Thyroid gland (tissue), 4 donors: ENCODE data around the gene YBX3. TPM values are rescaled to one million over a fixed set of nuclear protein-coding genes. Genes with fewer than 3 reads are reported as not detected.
"Not testable (repeated sequence)": the region's sequence is repeated elsewhere in the genome, so short reads cannot be mapped to it uniquely, and the experiment has no call there.

ENCODE experiments used
- DNase-seq, 2 donors: peaks; one replicate each; pipeline ENCODE4 v3.0.0-alpha.2; 2019
- H3K27ac ChIP-seq, 3 donors: fragments of 200-600 bp; sonication (generic); 1 replicate in 2 of 3; 2 replicates in 1 of 3; pipeline ENCODE4 v1.5.1; 2016 to 2019; ENCODE audit warnings: mild to moderate bottlenecking in 1 of 3, moderate library complexity in 1 of 3
- H3K27me3 ChIP-seq: fragments of 200-600 bp; sonication (generic); one replicate; pipeline ENCODE4 v1.5.1; 2019
- H3K36me3 ChIP-seq, 2 donors: fragments of 200-600 bp; sonication (generic); one replicate each; pipeline ENCODE4 v1.5.1; 2016 to 2019
- H3K4me1 ChIP-seq, 2 donors: fragments of 200-600 bp; sonication (generic); one replicate each; pipeline ENCODE4 v1.5.1; 2017 to 2019
- H3K4me3 ChIP-seq, 3 donors: fragments of 200-600 bp; sonication (generic); replicated peaks in 1 of 3; 1 replicate in 2 of 3; 2 replicates in 1 of 3; pipeline ENCODE4 v1.5.1; 2016; ENCODE audit warnings: mild to moderate bottlenecking in 1 of 3
- H3K9me3 ChIP-seq: fragments of 200-600 bp; sonication (generic); one replicate; pipeline ENCODE4 v1.5.1; 2017
- POLR2A ChIP-seq, 2 donors: fragments of 450-650 bp; IDR thresholded peaks; one replicate each; pipeline ENCODE4 v1.6.1; 2017; ENCODE audit warnings: antibody characterized with exemption in 2 of 2, mild to moderate bottlenecking in 2 of 2, moderate library complexity in 1 of 2
- WGBS, 2 donors: methylation state at CpG; one replicate each; pipeline ENCODE4 v1.1.5; 2017; 5-methylcytosine and 5-hydroxymethylcytosine counted together
- intact Hi-C: fragments of 100-400 bp; cut with DNase I; formaldehyde crosslinking; loops from one replicate; pipeline ENCODE4 v1.15.1; 2023
- total RNA-seq, 4 donors: library from RNA; depleted of rRNA; stranded (reverse); fragments of >200 nt; gene quantifications; one replicate each; pipeline ENCODE4 v1.2.3, GENCODE V29; 2016
- TF ChIP-seq, protein P1 (sequence below), 6 experiments: fragments of 200-600 bp in 3 of 6; fragments of 450-650 bp in 3 of 6; sonication (generic) in 3 of 6; IDR thresholded peaks; one replicate each; pipeline ENCODE4 v1.5.1; 2016 to 2019; ENCODE audit warnings: antibody characterized with exemption in 6 of 6, mild to moderate bottlenecking in 2 of 6, inconsistent platforms in 1 of 6, moderate library complexity in 1 of 6

YBX3 gene
- total RNA-seq, 4 donors from 2014 or later, result 123 to 351 (median 233) TPM

DNA sequence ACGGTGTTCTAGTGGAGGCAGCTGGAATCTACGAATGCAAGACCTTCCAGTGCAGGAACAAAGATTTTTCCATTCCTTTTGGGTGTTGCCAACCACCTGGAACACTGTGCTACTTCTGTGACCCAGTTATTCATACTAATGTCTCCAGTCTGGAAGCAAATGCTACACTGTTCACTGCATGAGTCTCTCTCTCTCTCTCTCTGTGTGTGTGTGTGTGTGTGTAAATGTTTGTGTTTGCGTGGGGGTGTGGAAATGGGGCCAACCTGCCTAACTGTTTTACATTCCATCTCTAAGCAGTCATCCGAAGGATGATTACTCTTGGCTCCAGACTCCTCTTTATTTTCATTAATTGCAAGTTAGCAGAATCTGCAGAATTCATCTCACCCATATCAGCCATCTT lies 29.9 kb upstream of the YBX3 start:
- TF ChIP-seq, protein P1, sequence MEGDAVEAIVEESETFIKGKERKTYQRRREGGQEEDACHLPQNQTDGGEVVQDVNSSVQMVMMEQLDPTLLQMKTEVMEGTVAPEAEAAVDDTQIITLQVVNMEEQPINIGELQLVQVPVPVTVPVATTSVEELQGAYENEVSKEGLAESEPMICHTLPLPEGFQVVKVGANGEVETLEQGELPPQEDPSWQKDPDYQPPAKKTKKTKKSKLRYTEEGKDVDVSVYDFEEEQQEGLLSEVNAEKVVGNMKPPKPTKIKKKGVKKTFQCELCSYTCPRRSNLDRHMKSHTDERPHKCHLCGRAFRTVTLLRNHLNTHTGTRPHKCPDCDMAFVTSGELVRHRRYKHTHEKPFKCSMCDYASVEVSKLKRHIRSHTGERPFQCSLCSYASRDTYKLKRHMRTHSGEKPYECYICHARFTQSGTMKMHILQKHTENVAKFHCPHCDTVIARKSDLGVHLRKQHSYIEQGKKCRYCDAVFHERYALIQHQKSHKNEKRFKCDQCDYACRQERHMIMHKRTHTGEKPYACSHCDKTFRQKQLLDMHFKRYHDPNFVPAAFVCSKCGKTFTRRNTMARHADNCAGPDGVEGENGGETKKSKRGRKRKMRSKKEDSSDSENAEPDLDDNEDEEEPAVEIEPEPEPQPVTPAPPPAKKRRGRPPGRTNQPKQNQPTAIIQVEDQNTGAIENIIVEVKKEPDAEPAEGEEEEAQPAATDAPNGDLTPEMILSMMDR (IDR thresholded peaks at IDR 0.05), result no peak
- TF ChIP-seq POLR2A (IDR thresholded peaks at IDR 0.05), result no peak
- H3K4me1 ChIP-seq, result peaks cover 0 to 5% of the 10 kb centered on the region in 2 donors
- H3K36me3 ChIP-seq, result no peaks in the 10 kb centered on the region
- no peak overlapping the region for H3K4me3 ChIP-seq
- no peak overlapping the region for H3K27ac ChIP-seq
- intact Hi-C loops, result loop anchor here (10.0 kb wide), 1 partner anchor 138 kb away; the partner anchor contains the start of gene MAGOHB
- peak in 1 of 2 donors; percentile 43 for DNase-seq
- 42 to 52% methylated on average over 4 of the region's 4 CpGs for WGBS, 2 donors
- no peaks in the 10 kb centered on the region for H3K9me3 ChIP-seq
- no peaks in the 10 kb centered on the region for H3K27me3 ChIP-seq

- H3K27me3 ChIP-seq, result no peaks in the 10 kb centered on the region
- no peaks in the 10 kb centered on the region for H3K36me3 ChIP-seq
- intact Hi-C loops, result loop anchor here (10.0 kb wide), 1 partner anchor 136 kb away; the partner anchor contains the start of gene MAGOHB
- TF ChIP-seq, protein P1 (IDR thresholded peaks at IDR 0.05), result peak in 1 of 6 experiments; percentile 16
- TF ChIP-seq POLR2A (IDR thresholded peaks at IDR 0.05), result no peak
- WGBS, 2 donors, result 1% methylated on average over 4 of the region's 4 CpGs
- no peak overlapping the region for H3K4me3 ChIP-seq
- H3K4me1 ChIP-seq, result peaks cover 0 to 5% of the 10 kb centered on the region in 2 donors
- no peak for DNase-seq
- H3K27ac ChIP-seq, result no peak overlapping the region
- no peaks in the 10 kb centered on the region for H3K9me3 ChIP-seq
Measured at GRCh38 chr12:10750385-10750727, 27.2 kb upstream of the YBX3 start.

GRCh38 chr12:10749700-10750384 lies 26.7 kb upstream of the YBX3 start:
- WGBS, 2 donors, result 6 to 10% methylated on average over 17 of the region's 17 CpGs
- intact Hi-C loops, result loop anchor here (10.0 kb wide), 1 partner anchor 135 kb away; the partner anchor contains the start of gene MAGOHB
- peaks cover 0 to 5% of the 10 kb centered on the region in 2 donors for H3K4me1 ChIP-seq
- TF ChIP-seq, protein P1 (IDR thresholded peaks at IDR 0.05), result peak; percentile 64 to 95 (median 86)
- TF ChIP-seq POLR2A (IDR thresholded peaks at IDR 0.05), result no peak
- H3K27me3 ChIP-seq, result no peaks in the 10 kb centered on the region
- no peaks in the 10 kb centered on the region for H3K36me3 ChIP-seq
- peak overlapping the region in 1 of 3 donors; percentile 16 for H3K4me3 ChIP-seq
- H3K9me3 ChIP-seq, result no peaks in the 10 kb centered on the region
- DNase-seq, result peak; percentile 76 to 77
- H3K27ac ChIP-seq, result peak overlapping the region in 1 of 3 donors; percentile 49

DNA sequence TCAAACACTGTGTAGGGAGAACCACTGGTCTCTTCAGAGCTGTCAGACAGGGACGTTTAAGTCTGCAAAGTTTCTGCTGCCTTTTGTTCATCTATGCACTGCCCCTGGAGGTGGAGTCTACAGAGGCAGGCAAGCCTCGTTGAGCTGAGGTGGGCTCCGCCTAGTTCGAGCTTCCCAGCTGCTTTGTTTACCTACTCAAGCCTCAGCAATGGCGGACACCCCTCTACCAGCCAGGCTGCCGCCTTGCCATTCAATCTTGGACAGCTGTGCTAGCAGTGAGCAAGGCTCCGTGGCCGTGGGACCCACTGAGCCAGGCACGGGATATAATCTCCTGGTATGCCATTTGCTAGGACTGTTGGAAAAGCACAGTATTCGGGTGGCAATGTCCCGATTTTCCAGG lies 24.6 kb upstream of the YBX3 start:
- intact Hi-C loops, result no loop called here
- H3K9me3 ChIP-seq, result no peaks in the 10 kb centered on the region
- H3K4me3 ChIP-seq, result no peak overlapping the region
- WGBS, 2 donors, result 48 to 70% methylated on average over 8 to 10 of the region's 11 CpGs
- no peak for DNase-seq
- H3K4me1 ChIP-seq, result peaks cover 0 to 5% of the 10 kb centered on the region in 2 donors
- TF ChIP-seq, protein P1 (IDR thresholded peaks at IDR 0.05), result no peak
- no peak for TF ChIP-seq POLR2A (IDR thresholded peaks at IDR 0.05)
- no peaks in the 10 kb centered on the region for H3K36me3 ChIP-seq
- no peak overlapping the region for H3K27ac ChIP-seq
- H3K27me3 ChIP-seq, result no peaks in the 10 kb centered on the region

- intact Hi-C loops, DNase-seq, H3K4me3 ChIP-seq, H3K36me3 ChIP-seq, H3K27me3 ChIP-seq, H3K9me3 ChIP-seq, H3K27ac ChIP-seq, H3K4me1 ChIP-seq: not testable (repeated sequence)
- WGBS, 2 donors, result 90 to 95% methylated on average over 6 of the region's 6 CpGs
Measured at GRCh38 chr12:10743420-10743819, 20.3 kb upstream of the YBX3 start.
